SKM-1 treated with dmso at 0.1 percent for 144 hours (cell line): ENCODE measurements around the gene DGAT2.
"Not testable (repeated sequence)": the region's sequence is repeated elsewhere in the genome, so short reads cannot be mapped to it uniquely, and the experiment has no call there.

Experiments used
- DNase-seq: peaks from one replicate; lab custom pipeline; 2025; ENCODE audit not compliant: unreplicated experiment; lab: John Stamatoyannopoulos, UW

The DGAT2 gene

DNA sequence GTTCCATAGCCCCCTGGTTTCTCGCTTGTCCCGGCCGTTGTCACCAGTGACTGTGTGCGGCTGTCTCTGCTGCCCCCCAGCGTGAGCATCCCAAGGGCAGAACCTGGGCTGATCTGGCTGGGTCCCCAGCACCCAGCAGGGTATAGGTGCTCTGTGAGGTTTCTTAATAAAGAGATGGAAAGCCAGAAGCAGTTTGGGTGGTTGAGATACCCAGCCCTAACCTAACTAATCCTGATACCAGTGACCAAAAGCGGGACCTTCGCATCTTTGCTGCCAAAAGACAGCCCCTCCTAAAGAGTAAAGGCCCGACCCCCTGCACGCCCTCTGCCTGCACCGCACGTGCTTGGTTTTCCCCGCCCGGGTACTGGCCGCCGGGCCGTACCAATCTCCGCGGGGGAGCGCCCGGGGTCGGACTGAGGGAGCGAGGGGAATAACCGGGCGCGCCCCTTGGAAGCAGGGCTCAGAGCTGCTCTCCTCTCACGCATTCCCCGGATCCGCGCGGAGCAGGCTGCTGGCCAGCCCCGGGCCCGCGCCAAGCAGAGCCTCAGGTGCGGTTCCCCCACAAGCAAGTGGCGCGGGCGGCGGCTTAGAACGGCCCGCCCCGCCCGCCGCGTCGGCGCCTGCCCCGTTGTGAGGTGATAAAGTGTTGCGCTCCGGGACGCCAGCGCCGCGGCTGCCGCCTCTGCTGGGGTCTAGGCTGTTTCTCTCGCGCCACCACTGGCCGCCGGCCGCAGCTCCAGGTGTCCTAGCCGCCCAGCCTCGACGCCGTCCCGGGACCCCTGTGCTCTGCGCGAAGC lies at the start of gene DGAT2:
Gene DGAT2 (plus strand): TSS at position 667 of the 797 bp plus-strand sequence. CDS start 214 bp downstream, outside the sequence.
- peak; percentile 77 for DNase-seq

DNA sequence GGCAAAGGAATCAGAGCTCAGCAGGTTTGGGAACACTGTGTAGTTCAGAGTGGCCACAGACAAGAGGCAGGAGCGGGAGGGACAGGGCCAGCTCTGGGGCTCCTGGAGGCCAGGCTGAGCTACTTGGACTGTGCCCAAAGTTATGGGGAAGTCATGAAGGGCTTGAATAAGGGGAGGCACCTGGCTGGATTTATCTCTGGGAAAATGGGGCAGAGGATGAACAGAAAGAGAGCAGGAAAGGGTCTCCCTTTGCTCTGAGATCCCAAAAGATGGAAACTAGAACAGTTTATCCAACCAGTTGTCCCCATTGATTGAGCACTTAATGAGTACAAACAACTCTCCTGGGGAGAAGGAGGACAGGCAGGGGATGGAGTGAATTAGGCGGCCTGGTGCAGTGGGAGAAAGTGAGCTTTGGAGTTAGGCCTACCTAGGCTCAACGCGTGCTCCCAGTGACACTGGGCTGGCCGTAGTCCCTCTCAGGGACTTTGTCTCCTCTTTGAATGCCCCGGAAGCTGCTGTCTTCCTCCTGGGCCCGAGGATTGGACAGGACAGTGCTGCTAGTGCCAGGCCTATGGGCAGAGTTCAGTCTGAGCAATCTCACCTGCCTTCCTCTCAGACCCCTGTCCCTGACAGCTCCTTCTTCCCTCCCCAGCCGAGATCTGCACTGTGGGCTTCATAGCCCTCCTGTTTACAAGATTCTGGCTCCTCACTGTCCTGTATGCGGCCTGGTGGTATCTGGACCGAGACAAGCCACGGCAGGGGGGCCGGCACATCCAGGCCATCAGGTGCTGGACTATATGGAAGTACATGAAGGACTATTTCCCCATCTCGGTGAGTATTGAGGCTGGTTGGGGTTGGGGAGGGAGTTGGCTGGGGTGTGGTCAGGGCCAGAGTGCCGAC lies 49.0 kb upstream of the DGAT2 start:
- DNase-seq: no peak

DNA sequence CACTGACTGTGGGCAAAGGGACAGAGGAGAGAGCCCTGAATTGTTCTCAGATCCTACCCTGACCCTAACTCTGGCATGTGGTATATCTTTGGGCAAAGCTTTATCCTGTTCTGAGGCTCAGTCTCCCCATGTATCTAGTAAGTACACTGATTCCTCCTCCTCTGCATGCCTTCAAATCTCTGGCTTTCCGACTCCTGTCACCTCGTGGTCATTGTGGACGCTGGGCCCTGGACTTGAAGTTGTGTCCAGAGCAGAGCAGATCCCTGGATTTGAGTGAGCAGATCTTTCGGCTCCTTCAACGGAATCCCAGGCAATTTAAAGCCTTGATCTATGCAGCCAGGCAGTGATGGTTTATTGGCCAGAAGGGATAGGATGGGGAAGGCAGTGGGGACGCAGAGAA lies 47.9 kb upstream of the DGAT2 start:
- no peak for DNase-seq

- no peak for DNase-seq
Measured at GRCh38 chr11:75721852-75722668, 46.5 kb upstream of the DGAT2 start.

DNA sequence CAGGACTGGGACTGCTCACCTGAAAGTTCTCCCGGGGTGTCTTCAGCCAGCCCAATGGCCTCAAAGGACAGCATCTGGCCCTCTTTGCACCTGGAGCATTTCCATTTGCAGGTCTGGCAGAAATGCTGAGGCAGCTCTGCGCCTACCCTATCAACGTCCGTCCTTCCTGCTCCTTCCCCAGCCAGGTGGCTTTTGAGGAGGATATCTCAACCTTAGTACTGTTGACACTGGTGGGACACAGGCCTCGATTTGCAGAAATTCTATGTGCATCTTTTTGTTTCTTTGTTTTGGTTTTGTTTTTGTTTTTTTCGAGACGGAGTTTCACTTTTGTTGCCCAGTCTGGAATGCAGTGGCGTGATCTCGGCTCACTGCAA lies 45.9 kb upstream of the DGAT2 start:
- DNase-seq: no peak

DNA sequence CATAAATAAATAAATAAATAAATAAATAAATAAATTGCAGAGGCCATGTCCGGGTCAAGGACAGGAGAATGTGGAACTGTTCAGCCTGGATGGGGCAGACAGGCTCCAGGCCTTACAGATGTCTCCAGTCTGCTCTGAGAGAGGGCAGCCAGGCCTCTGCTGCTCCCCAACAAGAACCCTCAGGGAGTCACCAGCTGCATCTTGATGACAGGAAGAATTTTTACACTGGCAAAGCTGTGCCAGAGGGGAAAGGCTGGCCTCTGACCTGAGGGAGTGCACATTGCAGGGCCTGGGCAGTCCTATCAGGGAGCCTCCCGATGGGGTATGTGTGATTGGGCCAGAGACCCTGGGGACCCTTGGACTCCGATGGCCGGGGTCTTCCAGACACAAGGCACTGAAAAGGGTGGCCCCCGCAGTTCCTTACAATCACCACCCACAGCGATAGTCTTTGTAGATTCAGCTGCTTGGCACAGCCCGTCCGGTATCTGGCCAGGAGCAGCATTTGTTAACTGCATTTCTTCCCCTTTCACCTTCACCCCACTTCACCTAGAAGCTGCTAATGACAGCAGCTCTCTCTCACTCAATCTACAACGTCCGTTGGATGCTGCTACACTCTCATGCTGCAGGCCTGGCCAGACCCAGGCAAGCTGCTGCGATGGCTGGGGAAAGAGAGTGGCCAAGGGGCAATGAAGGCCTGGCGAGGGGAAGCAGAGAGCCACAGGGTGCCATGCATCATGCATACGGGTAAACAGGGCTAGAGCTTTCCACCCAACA lies 42.8 kb upstream of the DGAT2 start:
- no peak for DNase-seq

- DNase-seq: no peak
Measured at GRCh38 chr11:75728992-75729391, 39.6 kb upstream of the DGAT2 start.

DNA sequence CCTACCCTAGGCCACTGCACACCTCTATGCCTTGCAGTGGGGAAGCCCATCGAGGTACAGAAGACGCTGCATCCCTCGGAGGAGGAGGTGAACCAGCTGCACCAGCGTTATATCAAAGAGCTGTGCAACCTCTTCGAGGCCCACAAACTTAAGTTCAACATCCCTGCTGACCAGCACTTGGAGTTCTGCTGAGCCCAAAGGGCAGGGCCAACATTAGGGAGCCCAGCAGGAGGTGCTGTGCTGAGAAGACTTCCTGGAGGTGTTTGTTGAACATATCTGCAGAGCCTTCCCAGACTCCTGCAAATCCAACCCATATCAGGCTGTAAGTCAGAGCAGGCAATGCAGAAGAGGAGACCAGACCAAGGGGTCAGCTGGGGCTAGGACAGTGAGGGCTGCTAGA lies 37.5 kb upstream of the DGAT2 start:
- no peak for DNase-seq

GRCh38 chr11:75733071-75733430 lies 35.5 kb upstream of the DGAT2 start:
- DNase-seq: no peak

GRCh38 chr11:75733431-75734107 lies 35.0 kb upstream of the DGAT2 start:
- no peak for DNase-seq

DNA sequence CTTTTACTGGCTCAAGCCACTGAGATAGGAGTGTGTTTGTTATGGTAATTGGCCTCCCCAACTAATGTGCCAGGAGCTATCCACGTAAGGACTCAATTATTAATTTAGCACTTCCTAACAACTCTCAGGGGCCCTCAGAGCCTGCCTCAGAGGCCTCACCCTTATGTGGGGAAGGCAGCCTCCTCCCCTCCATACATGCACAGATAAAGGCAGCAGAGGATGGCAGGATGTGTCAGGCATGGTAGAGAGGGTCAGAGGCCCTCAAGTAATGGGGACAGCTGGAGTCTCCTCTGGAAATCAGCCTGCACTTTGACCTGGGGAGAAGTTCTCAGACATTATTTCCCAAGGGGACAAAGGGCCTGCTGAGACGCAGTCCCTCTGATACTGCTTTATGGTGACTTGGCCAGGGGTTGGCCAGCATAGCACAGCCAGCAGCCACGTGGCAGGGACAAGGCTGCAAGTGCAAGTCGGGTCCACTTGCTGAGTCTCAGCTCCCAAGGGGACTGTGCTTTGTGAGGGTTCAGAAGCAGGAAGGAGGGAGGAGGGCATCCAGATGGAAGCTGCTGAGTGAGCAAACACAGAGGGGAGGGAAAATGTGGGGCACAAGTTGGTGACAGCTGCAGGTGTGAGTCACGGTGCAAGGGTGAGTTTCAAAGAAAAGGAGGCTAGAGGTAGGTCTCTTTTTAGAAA lies 33.9 kb upstream of the DGAT2 start:
- no peak for DNase-seq

DNA sequence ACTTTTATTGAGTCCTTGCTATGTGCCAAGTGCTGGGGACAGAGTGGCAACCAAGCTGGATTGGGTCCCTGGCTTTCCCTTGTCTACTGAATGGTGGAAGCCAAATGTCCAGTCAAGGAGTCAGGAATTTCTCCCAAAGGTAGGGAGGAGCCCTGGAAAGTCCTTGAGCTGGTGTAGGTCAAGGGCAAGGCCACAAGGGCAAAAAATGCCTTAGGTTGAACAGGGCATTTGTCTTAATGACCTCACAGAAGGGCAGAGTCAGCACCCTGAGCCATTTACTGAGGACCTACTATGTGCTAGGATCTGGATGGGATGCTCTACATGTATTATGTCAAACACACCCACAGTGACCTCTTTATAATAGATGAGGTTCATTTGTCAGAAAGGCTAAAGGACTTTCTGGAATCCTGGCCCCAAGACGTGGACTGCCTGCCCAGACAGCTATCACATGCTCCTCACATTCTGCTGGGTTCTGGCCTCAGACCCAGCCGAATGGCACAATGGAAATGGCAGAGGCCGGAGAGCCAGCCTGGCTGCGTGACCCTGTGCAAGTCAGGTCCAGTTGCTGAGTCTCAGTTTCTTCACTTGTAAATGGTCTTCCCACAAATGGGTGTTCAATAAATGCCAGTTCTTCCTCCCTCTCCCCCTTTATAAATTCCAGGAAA lies 33.3 kb upstream of the DGAT2 start:
- no peak for DNase-seq

DNA sequence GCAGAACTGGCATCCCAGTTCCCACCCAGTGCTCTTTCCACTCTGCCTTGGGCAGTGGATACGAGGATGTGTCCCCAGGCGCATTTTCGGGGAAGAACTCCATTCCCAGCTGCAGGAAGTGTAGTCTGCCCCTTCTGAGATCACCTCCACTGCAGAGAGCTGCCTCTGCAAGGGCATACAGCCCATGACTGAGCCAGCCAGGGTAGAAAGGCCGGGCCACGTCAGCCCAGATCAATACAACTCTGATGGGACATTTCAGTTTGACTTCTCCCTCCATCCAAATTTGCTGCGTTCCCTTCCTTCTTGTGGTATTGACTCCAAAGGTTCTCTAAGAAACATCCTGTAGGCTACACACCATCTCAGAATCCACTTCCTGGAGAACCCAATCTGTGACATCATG lies 31.3 kb upstream of the DGAT2 start:
- no peak for DNase-seq

DNA sequence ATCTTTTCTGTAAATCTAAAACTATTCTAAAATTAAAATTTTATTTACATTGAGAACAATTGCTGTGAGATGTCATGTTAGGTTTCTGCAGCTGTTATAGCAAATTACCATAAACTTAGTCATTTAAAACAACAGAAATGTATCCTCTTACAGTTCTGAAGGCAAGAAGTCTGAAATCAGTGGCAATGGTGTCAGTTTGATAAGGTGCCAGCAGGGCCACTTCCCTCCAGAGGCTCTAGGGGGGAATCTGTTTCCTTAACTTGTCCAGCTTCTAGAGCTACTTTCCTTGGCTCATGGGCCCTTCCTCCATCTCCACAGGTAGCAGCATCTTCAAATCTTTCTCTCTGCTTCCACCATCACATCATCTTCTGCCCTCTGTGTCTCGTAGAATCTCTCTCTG lies 27.9 kb upstream of the DGAT2 start:
- no peak for DNase-seq

GRCh38 chr11:75743159-75743558 lies 25.4 kb upstream of the DGAT2 start:
- DNase-seq: not testable (repeated sequence)

DNA sequence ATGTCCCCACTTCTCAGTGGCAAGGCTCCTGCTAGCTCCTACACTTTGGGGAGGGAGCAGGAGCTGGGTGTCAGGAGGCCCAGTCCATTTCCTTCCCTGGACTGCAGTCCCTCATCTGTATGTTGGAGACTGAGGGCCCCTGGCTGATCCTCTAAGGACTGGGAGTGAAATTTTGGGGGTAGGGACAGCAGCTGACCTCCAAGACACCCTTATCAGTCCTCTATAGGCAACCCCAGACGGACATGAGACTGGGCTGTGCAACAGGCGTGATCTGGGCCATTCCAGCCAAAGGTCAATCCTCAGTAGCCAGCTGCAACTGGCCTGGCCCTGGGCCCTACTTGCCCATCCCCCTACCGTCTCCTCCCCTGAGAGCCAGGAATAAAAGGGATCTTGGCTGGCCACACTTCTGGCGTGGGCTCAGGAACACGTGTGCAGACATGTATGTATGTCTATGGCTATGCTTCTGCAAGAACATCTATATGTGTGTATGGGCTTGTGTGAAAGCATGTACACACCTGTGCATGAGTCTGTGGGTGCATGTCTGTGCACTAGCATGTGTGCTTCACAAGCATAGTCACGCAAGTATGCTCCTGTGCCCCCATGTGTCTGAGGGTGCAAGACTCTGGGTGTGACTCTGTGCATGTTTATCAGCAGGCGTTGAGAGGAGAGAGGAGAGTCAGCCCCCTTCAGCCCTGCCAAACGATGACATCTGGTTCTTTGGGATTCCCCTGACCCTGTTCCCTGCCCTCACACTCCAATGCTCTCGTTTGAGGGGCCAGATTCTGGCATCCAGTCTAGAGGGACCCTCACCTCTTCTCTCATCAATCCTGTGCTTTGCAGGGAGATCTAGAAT lies 24.6 kb upstream of the DGAT2 start:
- no peak for DNase-seq

DNA sequence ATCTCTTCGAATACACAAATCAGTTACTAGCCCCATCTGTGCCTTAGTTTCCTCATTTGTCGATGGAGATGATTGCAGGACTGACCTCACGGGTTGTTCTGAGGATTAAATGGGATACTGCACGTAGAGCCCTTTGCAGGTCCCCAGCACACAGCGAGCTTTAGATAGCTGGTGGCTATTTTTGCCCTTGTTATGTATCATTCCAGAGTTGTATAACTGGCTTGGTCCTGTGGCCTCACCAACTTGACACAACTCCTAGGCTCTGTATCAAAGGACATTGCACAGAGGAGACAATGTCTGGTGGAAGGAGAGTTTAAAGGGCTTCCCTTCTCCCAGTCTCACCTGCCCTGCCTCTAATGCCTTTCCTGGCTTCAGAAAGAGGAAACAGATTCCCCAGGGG lies 22.8 kb upstream of the DGAT2 start:
- no peak for DNase-seq

- DNase-seq: not testable (repeated sequence)
Measured at GRCh38 chr11:75748729-75749273, 19.8 kb upstream of the DGAT2 start.
